Measurements from ENCODE around the gene CEACAM4.
A peak's percentile ranks its signal among the peaks of the same experiment; 100 is the strongest.
"Not testable (repeated sequence)": the region's sequence is repeated elsewhere in the genome, so short reads cannot be mapped to it uniquely, and the experiment has no call there.

The CEACAM4 gene

GRCh38 chr19:41584931-41585330 is 41.9 kb downstream of the CEACAM4 start:
- no peak for DNase-seq (ENCODE audit: low read depth)

- DNase-seq (ENCODE audit: low read depth): no peak
Observed at GRCh38 chr19:41584260-41584810, 42.5 kb downstream of the CEACAM4 start.

- not testable (repeated sequence) for DNase-seq (ENCODE audit: low read depth)
Observed at GRCh38 chr19:41582577-41583182, 44.2 kb downstream of the CEACAM4 start.

GRCh38 chr19:41581068-41581467 is 45.8 kb downstream of the CEACAM4 start:
- not testable (repeated sequence) for DNase-seq (ENCODE audit: low read depth)

GRCh38 chr19:41578886-41579285 is 48.0 kb downstream of the CEACAM4 start:
- DNase-seq (ENCODE audit: low read depth): no peak

- DNase-seq (ENCODE audit: low read depth): no peak
Observed at GRCh38 chr19:41577833-41578232, 49.0 kb downstream of the CEACAM4 start.

- no peak for DNase-seq (ENCODE audit: low read depth)
Observed at GRCh38 chr19:41577144-41577830, 49.6 kb downstream of the CEACAM4 start.

- peak; percentile 35 for DNase-seq (ENCODE audit: low read depth)
Observed at GRCh38 chr19:41575998-41576397, 50.9 kb downstream of the CEACAM4 start, which contains the start of gene CEACAM21. Gene CEACAM21 (plus strand): TSS chr19:41576166. CDS start chr19:41576275, 109 bp downstream.

- peak; percentile 77 for DNase-seq (ENCODE audit: low read depth)
Observed at GRCh38 chr19:41570639-41571112, 56.2 kb downstream of the CEACAM4 start.

- no peak for DNase-seq (ENCODE audit: low read depth)
Observed at GRCh38 chr19:41570179-41570578, 56.7 kb downstream of the CEACAM4 start.

- no peak for DNase-seq (ENCODE audit: low read depth)
Observed at GRCh38 chr19:41569481-41570150, 57.3 kb downstream of the CEACAM4 start.
